NB4 (cell line): ENCODE measurements around the gene ACOD1.
"Not testable (repeated sequence)": the region's sequence is repeated elsewhere in the genome, so short reads cannot be mapped to it uniquely, and the experiment has no call there.

Source experiments
- CTCF ChIP-seq: IDR thresholded peaks from one replicate; pipeline ENCODE4 v1.5.1; 2012; ENCODE audit warnings: low read depth, low read length
- POLR2A ChIP-seq: IDR thresholded peaks from 2 replicates; pipeline ENCODE4 v1.6.1; 2011; ENCODE audit warnings: mild to moderate bottlenecking; ENCODE audit not compliant: insufficient read length; ENCODE audit errors: extremely low read depth

DNA sequence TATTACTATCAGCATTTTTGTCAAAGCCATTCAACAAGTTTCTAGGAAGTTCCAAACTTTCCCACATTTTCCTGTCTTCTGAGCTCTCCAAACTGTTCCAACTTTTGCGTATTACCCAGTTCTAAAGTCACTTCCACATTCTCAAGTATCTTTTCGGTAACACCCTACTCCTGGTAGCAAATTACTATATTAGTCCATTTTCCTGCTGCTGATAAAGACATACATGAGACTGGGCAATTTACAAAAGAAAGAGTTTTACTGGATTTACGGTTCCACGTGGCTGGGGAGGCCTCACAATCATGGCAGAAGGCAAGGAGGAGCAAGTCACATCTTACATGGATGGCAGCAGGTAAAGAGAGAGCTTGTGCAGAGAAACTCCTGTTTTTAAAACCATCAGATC is 49.2 kb upstream of the ACOD1 start:
- TF ChIP-seq CTCF, POLR2A: not testable (repeated sequence)
